ENCODE measurements around the gene ARID4B. TPM values are rescaled to one million over a fixed set of nuclear protein-coding genes. Genes with fewer than 3 reads are reported as not detected.

Gene ARID4B
- total RNA-seq, 1 experiment from 2014 or later: 56.6 TPM

DNA sequence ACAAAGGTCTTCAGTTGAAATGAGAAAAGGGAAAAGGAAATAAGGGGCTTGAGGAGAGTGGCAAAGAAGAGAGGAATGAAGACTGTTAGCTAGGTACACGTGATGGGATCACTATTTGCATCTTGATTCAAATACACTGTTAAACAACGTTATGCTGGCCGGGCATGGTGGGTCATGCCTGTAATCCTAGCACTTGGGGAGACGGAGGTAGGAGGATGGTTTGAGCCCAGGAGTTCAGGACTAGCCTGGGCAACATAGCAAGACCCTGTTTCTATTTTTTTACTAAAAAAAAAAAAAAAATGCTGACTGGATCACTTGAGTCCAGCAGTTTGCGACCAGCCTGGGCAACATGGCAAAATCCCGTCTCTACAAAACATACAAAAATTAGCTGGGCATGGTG lies 169.3 kb downstream of the ARID4B start:
- Mint-ChIP-seq H3K4me1 (ENCODE audit: low read depth, unreplicated experiment) (no peaks in the 10 kb centered on the region), H3K9me3 (ENCODE audit: low read depth, unreplicated experiment) (no peaks in the 10 kb centered on the region), H3K27me3 (ENCODE audit: unreplicated experiment) (no peaks in the 10 kb centered on the region), H3K4me3 (ENCODE audit: low read depth, unreplicated experiment) (no peak overlapping the region), H3K27ac (ENCODE audit: unreplicated experiment) (no peak overlapping the region), H3K36me3 (ENCODE audit: insufficient read depth, unreplicated experiment) (peaks cover 43% of the 10 kb centered on the region)
- no TSS peak for BruUV-seq (replicated peaks)
- TF ChIP-seq, protein P1, sequence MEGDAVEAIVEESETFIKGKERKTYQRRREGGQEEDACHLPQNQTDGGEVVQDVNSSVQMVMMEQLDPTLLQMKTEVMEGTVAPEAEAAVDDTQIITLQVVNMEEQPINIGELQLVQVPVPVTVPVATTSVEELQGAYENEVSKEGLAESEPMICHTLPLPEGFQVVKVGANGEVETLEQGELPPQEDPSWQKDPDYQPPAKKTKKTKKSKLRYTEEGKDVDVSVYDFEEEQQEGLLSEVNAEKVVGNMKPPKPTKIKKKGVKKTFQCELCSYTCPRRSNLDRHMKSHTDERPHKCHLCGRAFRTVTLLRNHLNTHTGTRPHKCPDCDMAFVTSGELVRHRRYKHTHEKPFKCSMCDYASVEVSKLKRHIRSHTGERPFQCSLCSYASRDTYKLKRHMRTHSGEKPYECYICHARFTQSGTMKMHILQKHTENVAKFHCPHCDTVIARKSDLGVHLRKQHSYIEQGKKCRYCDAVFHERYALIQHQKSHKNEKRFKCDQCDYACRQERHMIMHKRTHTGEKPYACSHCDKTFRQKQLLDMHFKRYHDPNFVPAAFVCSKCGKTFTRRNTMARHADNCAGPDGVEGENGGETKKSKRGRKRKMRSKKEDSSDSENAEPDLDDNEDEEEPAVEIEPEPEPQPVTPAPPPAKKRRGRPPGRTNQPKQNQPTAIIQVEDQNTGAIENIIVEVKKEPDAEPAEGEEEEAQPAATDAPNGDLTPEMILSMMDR (IDR thresholded peaks at IDR 0.05; ENCODE audit: unreplicated experiment): no peak
- CTCF ChIA-PET: interaction anchor here (0.6 to 0.7 kb wide), 3 partner anchors 18 to 499 kb away, joined by 3 to 5 read pairs (median 3); no protein-coding TSS in a partner anchor
- intact Hi-C loops (cut with micrococcal nuclease; ENCODE audit: unreplicated experiment): no loop called here
- DNase-seq: no peak

- Mint-ChIP-seq H3K4me3 (ENCODE audit: low read depth, unreplicated experiment) (no peak overlapping the region), H3K27ac (ENCODE audit: unreplicated experiment) (no peak overlapping the region), H3K4me1 (ENCODE audit: low read depth, unreplicated experiment) (no peaks in the 10 kb centered on the region), H3K9me3 (ENCODE audit: low read depth, unreplicated experiment) (no peaks in the 10 kb centered on the region), H3K27me3 (ENCODE audit: unreplicated experiment) (no peaks in the 10 kb centered on the region), H3K36me3 (ENCODE audit: insufficient read depth, unreplicated experiment) (peaks cover 45% of the 10 kb centered on the region)
- DNase-seq: no peak
- intact Hi-C loops (cut with micrococcal nuclease; ENCODE audit: unreplicated experiment): no loop called here
- TF ChIP-seq, protein P1 (IDR thresholded peaks at IDR 0.05; ENCODE audit: unreplicated experiment): no peak
- no TSS peak for BruUV-seq (replicated peaks)
- CTCF ChIA-PET: interaction anchor here (0.5 kb wide), 1 partner anchor 1950 kb away, joined by 3 read pairs; no protein-coding TSS in a partner anchor
Measured at GRCh38 chr1:235157150-235157549, 170.8 kb downstream of the ARID4B start.

- no TSS peak for BruUV-seq (replicated peaks)
- Mint-ChIP-seq H3K4me1 (ENCODE audit: low read depth, unreplicated experiment) (no peaks in the 10 kb centered on the region), H3K27ac (ENCODE audit: unreplicated experiment) (no peak overlapping the region), H3K9me3 (ENCODE audit: low read depth, unreplicated experiment) (no peaks in the 10 kb centered on the region), H3K27me3 (ENCODE audit: unreplicated experiment) (no peaks in the 10 kb centered on the region), H3K4me3 (ENCODE audit: low read depth, unreplicated experiment) (no peak overlapping the region), H3K36me3 (ENCODE audit: insufficient read depth, unreplicated experiment) (peaks cover 41% of the 10 kb centered on the region)
- intact Hi-C loops (cut with micrococcal nuclease; ENCODE audit: unreplicated experiment): no loop called here
- TF ChIP-seq, protein P1 (IDR thresholded peaks at IDR 0.05; ENCODE audit: unreplicated experiment): no peak
- CTCF ChIA-PET: interaction anchor here (0.5 to 0.9 kb wide), 2 partner anchors 171 to 1950 kb away, joined by 3 to 4 read pairs; partner anchors contain the start of gene ARID4B
- no peak for DNase-seq
Measured at GRCh38 chr1:235156740-235157139, 171.2 kb downstream of the ARID4B start.

DNA sequence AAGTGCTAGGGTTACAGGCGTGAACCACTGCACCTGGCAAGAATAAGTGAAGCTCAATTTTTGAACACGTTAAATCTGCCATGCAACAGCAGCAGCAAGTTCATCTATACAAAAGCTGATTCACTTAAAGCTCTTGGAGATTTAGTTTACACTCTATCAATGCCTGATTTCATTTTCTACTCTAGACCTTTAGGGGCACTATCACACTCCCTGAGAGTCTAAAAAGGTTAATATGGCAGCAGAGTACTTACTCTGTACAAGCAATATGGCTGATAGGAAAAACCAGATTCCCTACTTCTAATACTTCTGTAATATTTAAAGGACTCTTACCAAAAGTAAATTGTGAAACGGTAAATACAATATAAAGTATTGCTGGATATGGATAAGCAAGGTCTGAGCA lies 171.7 kb downstream of the ARID4B start:
- CTCF ChIA-PET: interaction anchor here (0.5 to 0.9 kb wide), 2 partner anchors 171 to 1881 kb away, joined by 4 read pairs; partner anchors contain the start of gene ARID4B
- no TSS peak for BruUV-seq (replicated peaks)
- Mint-ChIP-seq H3K27ac (ENCODE audit: unreplicated experiment) (no peak overlapping the region), H3K4me1 (ENCODE audit: low read depth, unreplicated experiment) (peaks cover 2% of the 10 kb centered on the region), H3K36me3 (ENCODE audit: insufficient read depth, unreplicated experiment) (peaks cover 36% of the 10 kb centered on the region), H3K27me3 (ENCODE audit: unreplicated experiment) (no peaks in the 10 kb centered on the region), H3K9me3 (ENCODE audit: low read depth, unreplicated experiment) (no peaks in the 10 kb centered on the region), H3K4me3 (ENCODE audit: low read depth, unreplicated experiment) (no peak overlapping the region)
- TF ChIP-seq, protein P1 (IDR thresholded peaks at IDR 0.05; ENCODE audit: unreplicated experiment): no peak
- intact Hi-C loops (cut with micrococcal nuclease; ENCODE audit: unreplicated experiment): no loop called here
- no peak for DNase-seq
